ENCODE results near the gene GPR78. TPM values are rescaled to one million over a fixed set of nuclear protein-coding genes. Genes with fewer than 3 reads are reported as not detected.
A peak's percentile ranks its signal among the peaks of the same experiment; 100 is the strongest.

The GPR78 gene
- total RNA-seq, 2 donors from 2014 or later = 0.06 TPM; not detected in 1

GRCh38 chr4:8581094-8581861 is 1.1 kb downstream of the GPR78 start:
- DNase-seq (no peak), ATAC-seq (no peak)
- intact Hi-C loops (cut with DNase I) = no loop called here

GRCh38 chr4:8582016-8582415 is 1.8 kb downstream of the GPR78 start:
- DNase-seq (no peak), ATAC-seq (no peak)
- intact Hi-C loops (cut with DNase I) = no loop called here

GRCh38 chr4:8582436-8582835 is 2.2 kb downstream of the GPR78 start:
- intact Hi-C loops (cut with DNase I) = no loop called here

DNA sequence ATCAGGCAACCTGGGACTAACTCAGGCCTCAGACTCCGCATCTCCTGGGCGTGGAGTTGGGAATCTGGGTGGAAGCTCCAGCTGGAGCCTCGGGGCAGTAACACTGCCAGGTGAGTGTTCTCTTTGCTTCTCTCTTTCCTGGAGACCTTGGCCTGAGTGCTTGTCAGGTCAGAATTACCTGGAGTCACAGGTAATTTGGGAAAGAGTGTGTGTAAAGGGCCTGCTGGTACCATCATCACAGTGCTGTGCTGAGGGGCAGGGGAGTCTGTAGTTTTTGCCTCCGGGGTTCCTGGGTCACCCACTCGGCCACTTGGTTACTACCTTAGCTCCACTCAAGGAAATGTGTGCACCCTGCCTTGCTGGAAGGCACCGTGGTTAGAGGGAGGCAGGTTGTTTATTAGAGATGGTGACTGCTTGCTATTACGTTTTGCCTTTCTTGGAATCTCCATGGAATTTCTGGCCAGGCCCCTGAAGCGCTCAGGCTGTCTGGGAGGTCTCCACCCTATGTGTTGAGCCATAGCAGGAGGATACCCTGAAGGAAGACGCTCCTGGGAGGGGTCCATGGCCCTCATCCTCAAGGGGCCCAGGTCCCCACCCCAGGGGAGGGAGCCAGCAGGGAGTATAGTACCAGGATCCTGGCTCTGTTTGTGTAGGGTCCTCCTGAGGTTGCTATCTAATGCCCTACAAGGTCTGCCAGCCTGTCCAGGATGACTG is 2.9 kb downstream of the GPR78 start:
- DNase-seq = no peak
- no peak for ATAC-seq
- intact Hi-C loops (cut with DNase I) = no loop called here

More at GRCh38 chr4:8582436-8582835, 2.2 kb downstream of the GPR78 start:
- DNase-seq (no peak), ATAC-seq (no peak)

DNA sequence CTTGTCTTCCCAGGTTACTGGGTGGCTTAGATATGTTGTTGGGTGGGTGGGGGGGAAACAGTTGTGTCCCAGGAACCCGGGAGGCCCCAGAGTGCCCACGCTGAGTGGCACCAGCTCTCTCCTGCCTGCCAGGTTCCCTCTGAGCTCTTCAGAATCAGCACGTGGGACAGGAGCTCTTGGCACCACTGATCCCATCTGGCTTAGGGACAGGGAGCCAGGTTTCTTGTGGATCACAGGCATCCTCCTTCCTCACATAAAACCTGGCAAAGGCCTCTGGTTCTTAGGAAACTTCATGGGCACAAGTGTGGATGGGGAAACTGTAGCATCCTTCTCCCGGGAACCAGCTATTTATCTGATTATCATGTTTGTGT is 3.4 kb downstream of the GPR78 start:
- DNase-seq (no peak), ATAC-seq (no peak)
- intact Hi-C loops (cut with DNase I) = no loop called here

- intact Hi-C loops (cut with DNase I) = no loop called here
- DNase-seq (no peak), ATAC-seq (no peak)
Observed at GRCh38 chr4:8585186-8585585, 5.0 kb downstream of the GPR78 start.

- intact Hi-C loops (cut with DNase I) = no loop called here
- ATAC-seq = no peak
- DNase-seq = no peak
Observed at GRCh38 chr4:8585721-8586212, 5.6 kb downstream of the GPR78 start.

DNA sequence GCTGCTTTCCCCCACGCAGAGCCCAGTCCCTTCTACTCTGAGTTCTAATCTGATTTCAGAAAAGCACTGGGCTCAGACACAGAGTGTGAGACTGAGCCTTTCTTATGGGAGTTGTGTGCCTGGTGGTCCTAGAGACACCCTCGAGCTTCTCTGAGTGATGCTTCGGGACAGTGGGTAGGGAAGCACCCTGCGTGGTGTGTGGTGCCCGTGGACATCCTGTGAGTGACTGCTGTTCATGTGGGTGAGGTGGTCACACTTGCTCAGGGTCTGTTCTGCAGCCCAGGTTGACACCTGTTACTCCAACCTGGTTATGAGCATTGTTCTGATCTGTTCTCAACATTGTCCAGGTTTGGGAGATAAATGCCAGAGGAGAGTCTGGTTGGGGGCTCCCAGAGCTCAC is 6.1 kb downstream of the GPR78 start:
- ATAC-seq = no peak
- DNase-seq = no peak
- intact Hi-C loops (cut with DNase I) = no loop called here

GRCh38 chr4:8586671-8587468 is 6.7 kb downstream of the GPR78 start:
- ATAC-seq (no peak), DNase-seq (no peak)
- intact Hi-C loops (cut with DNase I) = no loop called here

DNA sequence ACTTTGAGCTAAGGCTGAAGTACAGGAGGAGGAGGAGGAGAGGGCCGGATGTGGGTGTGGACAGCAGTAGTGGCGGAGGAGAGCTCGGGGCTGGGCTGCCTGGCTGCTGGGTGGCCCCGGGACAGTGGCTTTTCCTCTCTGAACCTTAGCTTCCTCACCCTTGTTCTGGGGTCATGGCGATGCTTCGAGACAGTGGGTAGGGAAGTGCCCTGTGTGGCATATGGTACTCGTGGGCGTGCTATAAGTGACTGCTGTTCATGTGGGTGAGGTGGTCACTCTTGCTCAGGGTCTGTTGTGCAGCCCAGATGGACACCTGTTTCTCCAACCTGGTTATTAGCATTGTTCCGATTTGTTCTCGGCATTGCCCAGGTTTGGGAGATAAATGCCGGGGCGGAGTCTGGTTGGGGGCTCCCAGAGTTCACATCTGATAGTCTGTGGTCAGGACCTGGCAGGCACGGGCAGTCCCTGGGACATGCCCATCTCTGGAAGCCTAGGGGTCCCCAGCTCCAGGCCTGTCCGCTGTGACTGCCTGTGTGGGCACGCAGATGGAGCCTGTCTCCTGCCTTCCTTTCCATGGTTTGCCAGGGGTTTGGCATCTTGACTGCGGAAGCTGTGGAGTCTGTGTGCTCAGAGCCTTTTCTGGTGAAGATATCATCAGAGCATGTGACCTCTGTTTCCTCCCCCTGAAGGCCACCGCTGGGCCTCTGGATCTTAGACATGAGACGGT is 7.4 kb downstream of the GPR78 start:
- intact Hi-C loops (cut with DNase I) = no loop called here
- DNase-seq (no peak), ATAC-seq (no peak)

- DNase-seq (no peak), ATAC-seq (no peak)
- intact Hi-C loops (cut with DNase I) = no loop called here
Observed at GRCh38 chr4:8588196-8588470, 7.9 kb downstream of the GPR78 start.

GRCh38 chr4:8589336-8589735 is 9.1 kb downstream of the GPR78 start:
- intact Hi-C loops (cut with DNase I) = no loop called here
- DNase-seq (no peak), ATAC-seq (no peak)

DNA sequence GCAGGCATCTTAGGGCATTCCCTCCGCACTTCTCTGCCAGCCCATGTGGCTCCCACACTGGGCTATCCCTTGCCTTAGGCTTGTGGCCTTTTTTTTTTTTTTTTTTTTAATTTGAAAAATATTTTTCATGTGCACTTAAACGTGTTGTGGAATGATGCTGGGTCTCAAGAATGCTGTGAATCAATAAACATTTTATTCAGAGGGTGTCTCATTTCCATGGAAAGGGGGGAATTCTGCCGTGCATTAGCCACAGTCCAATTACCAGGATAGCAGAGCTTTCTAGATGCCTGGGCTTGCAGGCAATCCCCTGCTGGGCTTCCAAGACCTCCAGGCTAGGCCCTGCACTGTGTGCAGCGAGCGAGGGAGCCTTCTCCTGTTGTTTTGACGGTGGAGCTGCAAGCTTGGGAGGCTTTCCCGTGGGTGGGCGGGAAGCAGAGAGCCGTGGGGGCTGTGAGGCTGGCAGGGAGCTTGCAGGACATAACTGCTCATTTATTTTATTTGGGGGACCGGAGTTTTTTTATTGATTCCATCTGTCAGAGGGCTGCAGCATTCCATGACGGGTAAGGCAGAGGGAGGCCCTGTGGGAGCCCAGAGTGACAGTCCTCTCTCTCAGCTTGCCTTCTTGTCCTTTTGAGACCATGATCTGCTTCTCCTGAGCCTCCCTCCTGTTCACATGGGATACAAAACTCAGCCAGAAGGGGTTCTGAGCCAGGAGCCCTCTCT is 9.8 kb downstream of the GPR78 start:
- intact Hi-C loops (cut with DNase I) = loop anchor here (5.0 to 10.0 kb wide), 2 partner anchors 123 to 345 kb away; no protein-coding TSS in a partner anchor
- no peak for ATAC-seq
- DNase-seq = no peak

- ATAC-seq (no peak), DNase-seq (peak; percentile 13)
- intact Hi-C loops (cut with DNase I) = loop anchor here (5.0 to 10.0 kb wide), 2 partner anchors 123 to 346 kb away; no protein-coding TSS in a partner anchor
Observed at GRCh38 chr4:8590546-8590880, 10.3 kb downstream of the GPR78 start.

GRCh38 chr4:8591114-8591513 is 10.9 kb downstream of the GPR78 start:
- intact Hi-C loops (cut with DNase I) = loop anchor here (5.0 to 10.0 kb wide), 2 partner anchors 124 to 346 kb away; no protein-coding TSS in a partner anchor
- DNase-seq = peak; percentile 7
- no peak for ATAC-seq

GRCh38 chr4:8591626-8592365 is 11.6 kb downstream of the GPR78 start:
- intact Hi-C loops (cut with DNase I) = loop anchor here (2.0 to 10.0 kb wide), 3 partner anchors 123 to 347 kb away; no protein-coding TSS in a partner anchor
- peak; percentile 17 for DNase-seq
- no peak for ATAC-seq

DNA sequence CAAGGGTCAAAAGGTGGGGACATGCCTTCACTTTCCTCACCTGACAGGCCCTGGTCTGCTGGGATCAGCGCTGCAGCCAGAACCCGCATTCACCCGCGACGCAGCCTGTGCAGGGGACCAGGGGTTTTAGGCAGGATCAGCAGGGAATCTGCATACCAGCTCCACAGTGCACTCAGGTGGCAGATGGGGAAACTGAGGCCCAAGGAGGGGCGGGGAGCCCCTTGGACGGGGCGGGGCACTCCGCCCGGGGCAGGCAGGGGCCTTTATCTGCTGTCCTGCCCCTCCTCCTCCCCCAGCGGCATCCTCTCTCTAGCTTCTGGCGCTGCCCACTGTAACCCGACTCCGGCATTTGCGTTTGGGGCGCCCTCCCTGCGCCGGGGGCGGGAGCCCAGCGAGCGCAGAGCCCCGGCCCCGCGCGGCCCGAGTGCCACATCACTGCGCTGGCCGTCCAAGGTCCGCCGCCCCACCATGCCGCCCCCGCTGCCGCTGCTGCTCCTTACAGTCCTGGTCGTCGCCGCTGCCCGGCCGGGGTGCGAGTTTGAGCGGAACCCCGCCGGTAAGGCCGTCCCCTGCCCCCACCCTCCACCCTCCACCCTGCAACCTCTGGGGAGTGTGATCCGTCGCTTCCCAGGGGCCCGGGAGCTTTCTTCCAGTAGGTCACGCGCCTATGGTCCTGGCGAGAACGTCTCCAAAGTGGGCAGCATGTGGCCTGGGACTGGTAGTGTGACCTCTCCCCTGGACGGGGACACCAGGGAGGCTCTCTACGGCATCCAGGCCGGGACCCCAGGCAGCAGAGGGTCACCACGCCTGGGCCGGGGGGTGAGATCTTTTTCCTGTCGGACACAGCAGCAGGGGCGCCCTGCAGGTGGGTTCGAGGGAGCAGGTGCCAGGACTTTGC is 12.4 kb downstream of the GPR78 start, which contains the start of gene CPZ:
Gene CPZ (plus strand): TSS at position 400 of the 898 bp plus-strand sequence. CDS start 69 bp downstream, at position 469.
- peak; percentile 17 to 75 for ATAC-seq
- peak; percentile 36 for DNase-seq
- intact Hi-C loops (cut with DNase I) = loop anchor here (2.0 to 10.0 kb wide), 3 partner anchors 124 to 348 kb away; no protein-coding TSS in a partner anchor
